WTC11 (cell line): ENCODE results near the gene TAB3. TPM values are rescaled to one million over a fixed set of nuclear protein-coding genes. Genes with fewer than 3 reads are reported as not detected.

ENCODE experiments used
- ATAC-seq: fragments of 200-7000 bp; cut with Tn5 transposase; 2 replicates; pipeline ENCODE4 v1.10.0; 2021; ENCODE audit warnings: mild to moderate bottlenecking, moderate library complexity
- CTCF ChIA-PET: fragments of 300-600 bp; sonication (Branson Sonifier 250); formaldehyde crosslinking; loops from one replicate; lab custom pipeline; 2021; ENCODE audit warnings: antibody characterized with exemption; lab: Charles Lee
- POLR2A ChIA-PET: fragments of 350-600 bp; sonication (Branson Sonifier 250); formaldehyde crosslinking; loops from one replicate; lab custom pipeline; 2021; ENCODE audit warnings: antibody characterized with exemption; lab: Charles Lee
- DNase-seq: peaks from one replicate; pipeline ENCODE4 v3.0.0; 2021; ENCODE audit warnings: low spot score
- H3K27ac Mint-ChIP-seq: 2 replicates; pipeline ENCODE4 v1.8.0; 2021; ENCODE audit warnings: mixed read lengths
- H3K27me3 Mint-ChIP-seq: 2 replicates; pipeline ENCODE4 v1.8.0; 2021; ENCODE audit warnings: low read depth, mild to moderate bottlenecking, moderate library complexity, mixed read lengths
- H3K36me3 Mint-ChIP-seq: 2 replicates; pipeline ENCODE4 v1.8.0; 2021; ENCODE audit warnings: mixed read lengths
- H3K4me1 Mint-ChIP-seq: 2 replicates; pipeline ENCODE4 v1.8.0; 2022; ENCODE audit warnings: mixed read lengths
- H3K4me3 Mint-ChIP-seq: 2 replicates; pipeline ENCODE4 v1.8.0; 2021; ENCODE audit warnings: mild to moderate bottlenecking, moderate library complexity, mixed read lengths
- H3K9me3 Mint-ChIP-seq: 2 replicates; pipeline ENCODE4 v1.8.0; 2021; ENCODE audit warnings: mixed read lengths
- GABPB1 ChIP-seq: sonication (generic); formaldehyde crosslinking; IDR thresholded peaks from 2 replicates; pipeline ENCODE4 v1.8.1; 2023; ENCODE audit warnings: mild to moderate bottlenecking, missing genetic modification reagents
- GTF2I ChIP-seq: fragments of 250-450 bp; sonication (Bioruptor Pico); conservative IDR thresholded peaks from 2 replicates; pipeline ENCODE4 v1.4.0; 2021; ENCODE audit warnings: mild to moderate bottlenecking
- IRF2 ChIP-seq: sonication (generic); formaldehyde crosslinking; IDR thresholded peaks from 2 replicates; pipeline ENCODE4 v1.8.0; 2022; ENCODE audit warnings: low read depth, missing genetic modification reagents, borderline replicate concordance
- JUN ChIP-seq: sonication (generic); formaldehyde crosslinking; IDR thresholded peaks from 2 replicates; pipeline ENCODE4 v1.8.0; 2023; ENCODE audit warnings: mild to moderate bottlenecking, missing genetic modification reagents
- TCF7 ChIP-seq: sonication (generic); formaldehyde crosslinking; IDR thresholded peaks from 2 replicates; pipeline ENCODE4 v1.8.0; 2022; ENCODE audit warnings: mild to moderate bottlenecking, low read depth, missing genetic modification reagents, moderate library complexity
- ZNF219 ChIP-seq: sonication (generic); formaldehyde crosslinking; IDR thresholded peaks from 2 replicates; pipeline ENCODE4 v1.8.0; 2023; ENCODE audit warnings: missing genetic modification reagents, mild to moderate bottlenecking, borderline replicate concordance
- total RNA-seq: library from RNA; stranded (reverse); gene quantifications from 3 replicates; pipeline ENCODE4 v1.2.3, GENCODE V29; 2021
- TF ChIP-seq, protein P1 (sequence below): sonication (generic); formaldehyde crosslinking; conservative IDR thresholded peaks from 2 replicates; pipeline ENCODE4 v1.8.1; 2023; ENCODE audit warnings: mild to moderate bottlenecking, low read depth, missing genetic modification reagents, moderate library complexity
- TF ChIP-seq, protein P2 (sequence below): sonication (generic); formaldehyde crosslinking; IDR thresholded peaks from 2 replicates; pipeline ENCODE4 v1.8.0; 2023; ENCODE audit warnings: missing genetic modification reagents, mild to moderate bottlenecking, borderline replicate concordance
- TF ChIP-seq, protein P3 (sequence below): sonication (generic); formaldehyde crosslinking; IDR thresholded peaks from 2 replicates; pipeline ENCODE4 v1.8.1; 2022; ENCODE audit warnings: low read depth, mild to moderate bottlenecking, moderate library complexity, missing genetic modification reagents, borderline replicate concordance
- TF ChIP-seq, protein P4 (sequence below): sonication (generic); formaldehyde crosslinking; IDR thresholded peaks from 2 replicates; pipeline ENCODE4 v1.8.1; 2023; ENCODE audit warnings: mild to moderate bottlenecking, missing genetic modification reagents
- TF ChIP-seq, protein P5 (sequence below): fragments of 200-600 bp; IDR thresholded peaks from 2 replicates; pipeline ENCODE4 v1.8.0; 2022; ENCODE audit warnings: antibody characterized with exemption
- TF ChIP-seq, protein P6 (sequence below): sonication (generic); formaldehyde crosslinking; IDR thresholded peaks from 2 replicates; pipeline ENCODE4 v1.8.1; 2023; ENCODE audit warnings: mild to moderate bottlenecking, missing genetic modification reagents

TAB3 gene
- total RNA-seq, 1 experiment from 2014 or later: 12.0 TPM

DNA sequence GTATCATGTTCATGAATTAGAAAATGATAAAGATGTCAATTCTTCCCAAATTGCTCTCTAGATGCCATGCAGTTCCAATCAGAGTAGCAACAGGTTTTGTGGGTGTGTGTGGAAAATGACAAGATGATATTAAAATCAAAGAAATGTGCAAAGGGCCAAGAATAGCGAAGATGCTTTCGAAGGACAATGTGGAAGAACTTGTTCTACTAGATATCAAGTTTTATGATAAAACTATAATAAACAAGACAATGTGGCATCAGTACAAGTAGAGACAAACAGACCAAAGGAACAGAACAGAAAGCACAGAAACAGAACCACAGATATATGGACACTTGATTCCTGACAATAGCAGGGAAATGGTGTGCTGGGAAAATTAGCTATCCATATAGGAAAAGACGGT is 9.0 kb downstream of the TAB3 start:
- Mint-ChIP-seq H3K27me3 (no peaks in the 10 kb centered on the region), H3K9me3 (no peaks in the 10 kb centered on the region), H3K4me1 (peaks cover 23% of the 10 kb centered on the region), H3K4me3 (no peak overlapping the region), H3K36me3 (no peaks in the 10 kb centered on the region), H3K27ac (no peak overlapping the region)
- POLR2A ChIA-PET: no interaction called here
- ATAC-seq: no peak
- CTCF ChIA-PET: interaction anchor here (0.6 kb wide), 1 partner anchor 209 kb away, joined by 4 read pairs; no protein-coding TSS in a partner anchor
- TF ChIP-seq IRF2 (CRISPR knock-in tag) (no peak), GTF2I (CRISPR knock-in tag) (no peak), TCF7 (no peak)
- TF ChIP-seq, protein P1, sequence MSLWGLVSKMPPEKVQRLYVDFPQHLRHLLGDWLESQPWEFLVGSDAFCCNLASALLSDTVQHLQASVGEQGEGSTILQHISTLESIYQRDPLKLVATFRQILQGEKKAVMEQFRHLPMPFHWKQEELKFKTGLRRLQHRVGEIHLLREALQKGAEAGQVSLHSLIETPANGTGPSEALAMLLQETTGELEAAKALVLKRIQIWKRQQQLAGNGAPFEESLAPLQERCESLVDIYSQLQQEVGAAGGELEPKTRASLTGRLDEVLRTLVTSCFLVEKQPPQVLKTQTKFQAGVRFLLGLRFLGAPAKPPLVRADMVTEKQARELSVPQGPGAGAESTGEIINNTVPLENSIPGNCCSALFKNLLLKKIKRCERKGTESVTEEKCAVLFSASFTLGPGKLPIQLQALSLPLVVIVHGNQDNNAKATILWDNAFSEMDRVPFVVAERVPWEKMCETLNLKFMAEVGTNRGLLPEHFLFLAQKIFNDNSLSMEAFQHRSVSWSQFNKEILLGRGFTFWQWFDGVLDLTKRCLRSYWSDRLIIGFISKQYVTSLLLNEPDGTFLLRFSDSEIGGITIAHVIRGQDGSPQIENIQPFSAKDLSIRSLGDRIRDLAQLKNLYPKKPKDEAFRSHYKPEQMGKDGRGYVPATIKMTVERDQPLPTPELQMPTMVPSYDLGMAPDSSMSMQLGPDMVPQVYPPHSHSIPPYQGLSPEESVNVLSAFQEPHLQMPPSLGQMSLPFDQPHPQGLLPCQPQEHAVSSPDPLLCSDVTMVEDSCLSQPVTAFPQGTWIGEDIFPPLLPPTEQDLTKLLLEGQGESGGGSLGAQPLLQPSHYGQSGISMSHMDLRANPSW (CRISPR knock-in tag): no peak
- TF ChIP-seq, protein P2, sequence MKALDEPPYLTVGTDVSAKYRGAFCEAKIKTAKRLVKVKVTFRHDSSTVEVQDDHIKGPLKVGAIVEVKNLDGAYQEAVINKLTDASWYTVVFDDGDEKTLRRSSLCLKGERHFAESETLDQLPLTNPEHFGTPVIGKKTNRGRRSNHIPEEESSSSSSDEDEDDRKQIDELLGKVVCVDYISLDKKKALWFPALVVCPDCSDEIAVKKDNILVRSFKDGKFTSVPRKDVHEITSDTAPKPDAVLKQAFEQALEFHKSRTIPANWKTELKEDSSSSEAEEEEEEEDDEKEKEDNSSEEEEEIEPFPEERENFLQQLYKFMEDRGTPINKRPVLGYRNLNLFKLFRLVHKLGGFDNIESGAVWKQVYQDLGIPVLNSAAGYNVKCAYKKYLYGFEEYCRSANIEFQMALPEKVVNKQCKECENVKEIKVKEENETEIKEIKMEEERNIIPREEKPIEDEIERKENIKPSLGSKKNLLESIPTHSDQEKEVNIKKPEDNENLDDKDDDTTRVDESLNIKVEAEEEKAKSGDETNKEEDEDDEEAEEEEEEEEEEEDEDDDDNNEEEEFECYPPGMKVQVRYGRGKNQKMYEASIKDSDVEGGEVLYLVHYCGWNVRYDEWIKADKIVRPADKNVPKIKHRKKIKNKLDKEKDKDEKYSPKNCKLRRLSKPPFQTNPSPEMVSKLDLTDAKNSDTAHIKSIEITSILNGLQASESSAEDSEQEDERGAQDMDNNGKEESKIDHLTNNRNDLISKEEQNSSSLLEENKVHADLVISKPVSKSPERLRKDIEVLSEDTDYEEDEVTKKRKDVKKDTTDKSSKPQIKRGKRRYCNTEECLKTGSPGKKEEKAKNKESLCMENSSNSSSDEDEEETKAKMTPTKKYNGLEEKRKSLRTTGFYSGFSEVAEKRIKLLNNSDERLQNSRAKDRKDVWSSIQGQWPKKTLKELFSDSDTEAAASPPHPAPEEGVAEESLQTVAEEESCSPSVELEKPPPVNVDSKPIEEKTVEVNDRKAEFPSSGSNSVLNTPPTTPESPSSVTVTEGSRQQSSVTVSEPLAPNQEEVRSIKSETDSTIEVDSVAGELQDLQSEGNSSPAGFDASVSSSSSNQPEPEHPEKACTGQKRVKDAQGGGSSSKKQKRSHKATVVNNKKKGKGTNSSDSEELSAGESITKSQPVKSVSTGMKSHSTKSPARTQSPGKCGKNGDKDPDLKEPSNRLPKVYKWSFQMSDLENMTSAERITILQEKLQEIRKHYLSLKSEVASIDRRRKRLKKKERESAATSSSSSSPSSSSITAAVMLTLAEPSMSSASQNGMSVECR (CRISPR knock-in tag): no peak
- TF ChIP-seq, protein P3, sequence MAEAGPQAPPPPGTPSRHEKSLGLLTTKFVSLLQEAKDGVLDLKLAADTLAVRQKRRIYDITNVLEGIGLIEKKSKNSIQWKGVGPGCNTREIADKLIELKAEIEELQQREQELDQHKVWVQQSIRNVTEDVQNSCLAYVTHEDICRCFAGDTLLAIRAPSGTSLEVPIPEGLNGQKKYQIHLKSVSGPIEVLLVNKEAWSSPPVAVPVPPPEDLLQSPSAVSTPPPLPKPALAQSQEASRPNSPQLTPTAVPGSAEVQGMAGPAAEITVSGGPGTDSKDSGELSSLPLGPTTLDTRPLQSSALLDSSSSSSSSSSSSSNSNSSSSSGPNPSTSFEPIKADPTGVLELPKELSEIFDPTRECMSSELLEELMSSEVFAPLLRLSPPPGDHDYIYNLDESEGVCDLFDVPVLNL (CRISPR knock-in tag): no peak
- TF ChIP-seq, protein P4, sequence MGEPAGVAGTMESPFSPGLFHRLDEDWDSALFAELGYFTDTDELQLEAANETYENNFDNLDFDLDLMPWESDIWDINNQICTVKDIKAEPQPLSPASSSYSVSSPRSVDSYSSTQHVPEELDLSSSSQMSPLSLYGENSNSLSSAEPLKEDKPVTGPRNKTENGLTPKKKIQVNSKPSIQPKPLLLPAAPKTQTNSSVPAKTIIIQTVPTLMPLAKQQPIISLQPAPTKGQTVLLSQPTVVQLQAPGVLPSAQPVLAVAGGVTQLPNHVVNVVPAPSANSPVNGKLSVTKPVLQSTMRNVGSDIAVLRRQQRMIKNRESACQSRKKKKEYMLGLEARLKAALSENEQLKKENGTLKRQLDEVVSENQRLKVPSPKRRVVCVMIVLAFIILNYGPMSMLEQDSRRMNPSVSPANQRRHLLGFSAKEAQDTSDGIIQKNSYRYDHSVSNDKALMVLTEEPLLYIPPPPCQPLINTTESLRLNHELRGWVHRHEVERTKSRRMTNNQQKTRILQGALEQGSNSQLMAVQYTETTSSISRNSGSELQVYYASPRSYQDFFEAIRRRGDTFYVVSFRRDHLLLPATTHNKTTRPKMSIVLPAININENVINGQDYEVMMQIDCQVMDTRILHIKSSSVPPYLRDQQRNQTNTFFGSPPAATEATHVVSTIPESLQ: no peak
- TF ChIP-seq, protein P5, sequence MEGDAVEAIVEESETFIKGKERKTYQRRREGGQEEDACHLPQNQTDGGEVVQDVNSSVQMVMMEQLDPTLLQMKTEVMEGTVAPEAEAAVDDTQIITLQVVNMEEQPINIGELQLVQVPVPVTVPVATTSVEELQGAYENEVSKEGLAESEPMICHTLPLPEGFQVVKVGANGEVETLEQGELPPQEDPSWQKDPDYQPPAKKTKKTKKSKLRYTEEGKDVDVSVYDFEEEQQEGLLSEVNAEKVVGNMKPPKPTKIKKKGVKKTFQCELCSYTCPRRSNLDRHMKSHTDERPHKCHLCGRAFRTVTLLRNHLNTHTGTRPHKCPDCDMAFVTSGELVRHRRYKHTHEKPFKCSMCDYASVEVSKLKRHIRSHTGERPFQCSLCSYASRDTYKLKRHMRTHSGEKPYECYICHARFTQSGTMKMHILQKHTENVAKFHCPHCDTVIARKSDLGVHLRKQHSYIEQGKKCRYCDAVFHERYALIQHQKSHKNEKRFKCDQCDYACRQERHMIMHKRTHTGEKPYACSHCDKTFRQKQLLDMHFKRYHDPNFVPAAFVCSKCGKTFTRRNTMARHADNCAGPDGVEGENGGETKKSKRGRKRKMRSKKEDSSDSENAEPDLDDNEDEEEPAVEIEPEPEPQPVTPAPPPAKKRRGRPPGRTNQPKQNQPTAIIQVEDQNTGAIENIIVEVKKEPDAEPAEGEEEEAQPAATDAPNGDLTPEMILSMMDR: no peak
- TF ChIP-seq, protein P6, sequence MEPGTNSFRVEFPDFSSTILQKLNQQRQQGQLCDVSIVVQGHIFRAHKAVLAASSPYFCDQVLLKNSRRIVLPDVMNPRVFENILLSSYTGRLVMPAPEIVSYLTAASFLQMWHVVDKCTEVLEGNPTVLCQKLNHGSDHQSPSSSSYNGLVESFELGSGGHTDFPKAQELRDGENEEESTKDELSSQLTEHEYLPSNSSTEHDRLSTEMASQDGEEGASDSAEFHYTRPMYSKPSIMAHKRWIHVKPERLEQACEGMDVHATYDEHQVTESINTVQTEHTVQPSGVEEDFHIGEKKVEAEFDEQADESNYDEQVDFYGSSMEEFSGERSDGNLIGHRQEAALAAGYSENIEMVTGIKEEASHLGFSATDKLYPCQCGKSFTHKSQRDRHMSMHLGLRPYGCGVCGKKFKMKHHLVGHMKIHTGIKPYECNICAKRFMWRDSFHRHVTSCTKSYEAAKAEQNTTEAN (CRISPR knock-in tag): no peak
- DNase-seq: no peak

DNA sequence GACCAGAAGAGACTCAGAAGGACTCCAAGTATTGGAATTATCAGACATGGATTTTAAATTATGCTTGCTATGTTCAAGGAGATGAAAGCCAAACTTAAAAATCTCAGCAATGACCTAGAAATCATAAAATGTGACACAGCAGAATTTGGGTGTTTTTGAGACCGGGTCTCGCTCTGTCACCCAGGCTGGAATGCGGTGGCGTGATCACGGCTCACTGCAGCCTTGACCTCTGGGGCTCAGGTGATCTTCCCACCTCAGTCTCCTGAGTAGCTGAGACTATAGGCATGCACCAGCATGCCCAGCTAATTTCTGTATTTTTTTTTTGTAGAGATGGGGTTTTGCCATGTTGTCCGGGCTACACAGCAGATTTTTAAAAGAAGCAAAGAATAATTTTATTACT is 12.7 kb downstream of the TAB3 start:
- peaks cover 29% of the 10 kb centered on the region for H3K4me1 Mint-ChIP-seq
- POLR2A ChIA-PET: no interaction called here
- TF ChIP-seq GABPB1 (CRISPR knock-in tag) (0 out of 2 replicates have a peak, but pooled peaks have one; percentile 23), ZNF219 (CRISPR knock-in tag) (no peak), JUN (CRISPR knock-in tag) (no peak)
- no peak overlapping the region for H3K4me3 Mint-ChIP-seq
- no peaks in the 10 kb centered on the region for H3K27me3 Mint-ChIP-seq
- H3K9me3 Mint-ChIP-seq: no peaks in the 10 kb centered on the region
- ATAC-seq: no peak
- CTCF ChIA-PET: no interaction called here
- no peaks in the 10 kb centered on the region for H3K36me3 Mint-ChIP-seq
- DNase-seq: no peak
- H3K27ac Mint-ChIP-seq: peak overlapping the region; percentile 84
